SK-N-SH (cell line): ENCODE data around the gene MLC1. TPM values are rescaled to one million over a fixed set of nuclear protein-coding genes. Genes with fewer than 3 reads are reported as not detected.
A peak's percentile ranks its signal among the peaks of the same experiment; 100 is the strongest.

Source experiments
- CTCF ChIA-PET: fragments of 300-600, 350-600 bp; formaldehyde crosslinking; extraction: SDS; loops from one replicate; lab custom pipeline; 2021; lab: Yijun Ruan, JAX
- POLR2A ChIA-PET: fragments of 350-600 bp; sonication (Branson Sonifier 250); formaldehyde crosslinking; extraction: SDS; loops from one replicate; lab custom pipeline; 2020; ENCODE audit warnings: antibody characterized with exemption, inconsistent platforms; lab: Yijun Ruan, JAX
- DNase-seq: peaks from one replicate; pipeline ENCODE4 v3.0.0; 2012
- H2AFZ ChIP-seq: fragments of 200-600 bp; sonication (generic); 2 replicates; pipeline ENCODE4 v1.8.1; 2016; ENCODE audit warnings: antibody characterized with exemption, mild to moderate bottlenecking, low read depth
- H3F3A ChIP-seq: fragments of 200-600 bp; sonication (generic); replicated peaks from 2 replicates; pipeline ENCODE3; 2016; ENCODE audit warnings: antibody characterized with exemption, mild to moderate bottlenecking; ENCODE audit not compliant: insufficient read depth
- H3K27ac ChIP-seq, 2 experiments: fragments of 200-500 bp in 1 of 2; fragments of 200-600 bp in 1 of 2; sonication (Bioruptor generic) in 1 of 2; sonication (generic), shearing (Covaris generic) in 1 of 2; 2 replicates each; pipeline versions ENCODE4 v1.5.1 to v1.6.1; 2014 to 2016; ENCODE audit warnings: low read depth in 2 of 2, inconsistent platforms in 1 of 2, low read length in 1 of 2, mild to moderate bottlenecking in 1 of 2, mixed read lengths in 1 of 2
- H3K27me3 ChIP-seq: fragments of 200-600 bp; sonication (generic), shearing (Covaris generic); 2 replicates; pipeline ENCODE4 v1.6.1; 2016; ENCODE audit warnings: mixed run types; ENCODE audit not compliant: insufficient read depth
- H3K36me3 ChIP-seq, 2 experiments: fragments of 200-500 bp in 1 of 2; fragments of 200-600 bp in 1 of 2; sonication (Bioruptor generic) in 1 of 2; sonication (generic) in 1 of 2; replicated peaks in 1 of 2; 2 replicates each; pipeline versions ENCODE3 to v1.5.1; 2014 to 2016; ENCODE audit warnings: low read length in 1 of 2, mild to moderate bottlenecking in 1 of 2; ENCODE audit not compliant: insufficient read depth in 2 of 2, control insufficient read depth in 1 of 2
- H3K4me1 ChIP-seq, 2 experiments: fragments of 200-500 bp in 1 of 2; fragments of 200-600 bp in 1 of 2; sonication (Bioruptor generic) in 1 of 2; sonication (generic), shearing (Covaris generic) in 1 of 2; 2 replicates each; pipeline versions ENCODE4 v1.5.1 to v1.6.1; 2014 to 2016; ENCODE audit warnings: low read depth in 1 of 2, low read length in 1 of 2, mixed run types in 1 of 2; ENCODE audit not compliant: insufficient read depth in 2 of 2, control insufficient read depth in 1 of 2
- H3K4me2 ChIP-seq: fragments of 200-600 bp; sonication (generic), shearing (Covaris generic); 2 replicates; pipeline ENCODE4 v1.6.1; 2017; ENCODE audit warnings: mixed run types
- H3K4me3 ChIP-seq, 2 experiments: fragments of 200-500 bp in 1 of 2; fragments of 200-600 bp in 1 of 2; sonication (Bioruptor generic) in 1 of 2; sonication (generic), shearing (Covaris generic) in 1 of 2; 2 replicates each; pipeline versions ENCODE4 v1.5.1 to v1.8.1; 2014 to 2016; ENCODE audit warnings: low read depth in 2 of 2, inconsistent platforms in 1 of 2, low read length in 1 of 2, mild to moderate bottlenecking in 1 of 2, mixed read lengths in 1 of 2, moderate library complexity in 1 of 2
- H3K79me2 ChIP-seq: fragments of 200-600 bp; sonication (generic); 2 replicates; pipeline ENCODE4 v1.8.1; 2017; ENCODE audit warnings: mild to moderate bottlenecking; ENCODE audit not compliant: insufficient read depth
- H3K9ac ChIP-seq: fragments of 200-600 bp; sonication (generic); 2 replicates; pipeline ENCODE4 v1.6.1; 2017; ENCODE audit warnings: mixed run types
- H3K9me2 ChIP-seq: fragments of 200-600 bp; sonication (generic); 2 replicates; pipeline ENCODE4 v1.6.1; 2017; ENCODE audit warnings: mixed run types
- H3K9me3 ChIP-seq: fragments of 200-600 bp; sonication (generic); 2 replicates; pipeline ENCODE4 v1.6.1; 2017; ENCODE audit warnings: mixed run types, mild to moderate bottlenecking, moderate library complexity
- H4K20me1 ChIP-seq: fragments of 200-600 bp; sonication (generic); 2 replicates; pipeline ENCODE4 v1.6.1; 2017; ENCODE audit warnings: mild to moderate bottlenecking, mixed run types; ENCODE audit not compliant: insufficient read depth
- CHD2 ChIP-seq: fragments of 150-350 bp; IDR thresholded peaks from 2 replicates; pipeline ENCODE4 v1.6.1; 2018; ENCODE audit warnings: low read length; ENCODE audit not compliant: partially characterized antibody
- CTCF ChIP-seq: fragments of 200-600 bp; sonication (generic); IDR thresholded peaks from 2 replicates; pipeline ENCODE4 v1.6.1; 2017; ENCODE audit warnings: antibody characterized with exemption, mild to moderate bottlenecking, moderate library complexity
- ELF1 ChIP-seq: IDR thresholded peaks from 2 replicates; pipeline ENCODE4 v1.4.0; 2012
- FOSL2 ChIP-seq: IDR thresholded peaks from 2 replicates; pipeline ENCODE4 v1.4.0; 2012; ENCODE audit warnings: low read depth, mild to moderate bottlenecking, moderate library complexity, borderline replicate concordance
- FOXM1 ChIP-seq: IDR thresholded peaks from 2 replicates; pipeline ENCODE4 v1.4.0; 2012; ENCODE audit warnings: low read depth, mild to moderate bottlenecking
- GATA2 ChIP-seq: sonication (generic); formaldehyde crosslinking; IDR thresholded peaks from 2 replicates; pipeline ENCODE4 v1.5.0; 2020; ENCODE audit warnings: mild to moderate bottlenecking, missing genetic modification reagents
- IRF3 ChIP-seq: fragments of 150-350 bp; IDR thresholded peaks from 2 replicates; pipeline ENCODE4 v1.6.1; 2016; ENCODE audit warnings: mild to moderate bottlenecking, low read depth, low read length
- MAX ChIP-seq: IDR thresholded peaks from 2 replicates; pipeline ENCODE4 v1.4.0; 2012; ENCODE audit warnings: low read depth
- MEF2A ChIP-seq: IDR thresholded peaks from 2 replicates; pipeline ENCODE4 v1.4.0; 2012; ENCODE audit warnings: low read depth, borderline replicate concordance
- MXI1 ChIP-seq: IDR thresholded peaks from 2 replicates; pipeline ENCODE4 v1.6.1; 2012; ENCODE audit warnings: mild to moderate bottlenecking, low read depth, low read length, improper control_type of control experiment
- NFIC ChIP-seq: IDR thresholded peaks from 2 replicates; pipeline ENCODE4 v1.4.0; 2012; ENCODE audit warnings: borderline replicate concordance
- NRF1 ChIP-seq: IDR thresholded peaks from 2 replicates; pipeline ENCODE4 v1.6.1; 2012; ENCODE audit warnings: low read depth, mild to moderate bottlenecking, low read length
- PBX3 ChIP-seq: IDR thresholded peaks from 2 replicates; pipeline ENCODE4; 2012
- POLR2AphosphoS5 ChIP-seq: IDR thresholded peaks from 2 replicates; pipeline ENCODE4 v1.6.1; 2012; ENCODE audit warnings: low read depth, low read length
- RCOR1 ChIP-seq: fragments of 150-350 bp; IDR thresholded peaks from 2 replicates; pipeline ENCODE4 v1.6.1; 2017; ENCODE audit warnings: antibody characterized with exemption, low read length
- RXRA ChIP-seq: IDR thresholded peaks from 2 replicates; pipeline ENCODE4 v1.4.0; 2012; ENCODE audit warnings: low read depth, mild to moderate bottlenecking, borderline replicate concordance
- SIN3A ChIP-seq: IDR thresholded peaks from 2 replicates; pipeline ENCODE4 v1.6.1; 2012; ENCODE audit warnings: low read depth, mild to moderate bottlenecking, low read length, moderate library complexity, borderline replicate concordance
- TAF1 ChIP-seq: IDR thresholded peaks from 2 replicates; pipeline ENCODE4 v1.6.1; 2012; ENCODE audit warnings: low read depth, mild to moderate bottlenecking, low read length, moderate library complexity, borderline replicate concordance
- TCF12 ChIP-seq: IDR thresholded peaks from 2 replicates; pipeline ENCODE4 v1.4.0; 2012
- USF1 ChIP-seq: IDR thresholded peaks from 2 replicates; pipeline ENCODE4 v1.4.0; 2012; ENCODE audit warnings: low read depth, borderline replicate concordance
- USF2 ChIP-seq: fragments of 150-350 bp; IDR thresholded peaks from 2 replicates; pipeline ENCODE4 v1.6.1; 2017; ENCODE audit warnings: antibody characterized with exemption, low read length, low read depth, borderline replicate concordance
- YY1 ChIP-seq: IDR thresholded peaks from 2 replicates; pipeline ENCODE4 v1.4.0; 2012; ENCODE audit warnings: low read depth, mild to moderate bottlenecking
- WGBS: methylation state at CpG from one replicate; pipeline ENCODE4 v1.1.6; 2017; ENCODE audit warnings: low lambda C conversion rate; 5-methylcytosine and 5-hydroxymethylcytosine counted together
- polyA plus RNA-seq, 3 experiments: library from polyadenylated mRNA; depleted of rRNA; stranded (reverse); fragments of >200 nt; gene quantifications; 2 replicates each; pipeline ENCODE4 v1.2.3, GENCODE V29; 2012

The MLC1 gene
- polyA plus RNA-seq, 1 of the 3 experiments (the other 2 are of a cell fraction) = not detected

GRCh38 chr22:50046019-50046415 is 39.2 kb downstream of the MLC1 start (continued):
- TF ChIP-seq CTCF = no peak
- TF ChIP-seq NFIC = no peak
- no peak for TF ChIP-seq MAX
- TF ChIP-seq USF2 = no peak
- no peak for TF ChIP-seq FOSL2
- TF ChIP-seq YY1 = no peak
- no peak for TF ChIP-seq POLR2AphosphoS5
- TF ChIP-seq SIN3A = no peak
- TF ChIP-seq MEF2A = no peak
- TF ChIP-seq TAF1 = no peak
- no peak for TF ChIP-seq MXI1
- TF ChIP-seq USF1 = no peak
- TF ChIP-seq IRF3 = no peak
- no peak for TF ChIP-seq NRF1

- Histone ChIP-seq H2AFZ (no peak overlapping the region), H3K36me3 (no peaks in the 10 kb centered on the region), H3K27ac (no peak overlapping the region), H3F3A (no peaks in the 10 kb centered on the region), H3K4me2 (no peak overlapping the region), H3K4me3 (no peak overlapping the region), H3K79me2 (no peaks in the 10 kb centered on the region), H3K9ac (no peak overlapping the region), H3K27me3 (peaks cover 12% of the 10 kb centered on the region), H4K20me1 (no peaks in the 10 kb centered on the region), H3K4me1 (no peaks in the 10 kb centered on the region), H3K9me2 (no peaks in the 10 kb centered on the region), H3K9me3 (no peaks in the 10 kb centered on the region)
- peak; percentile 36 for DNase-seq
- 75% methylated on average over 10 of the region's 35 CpGs for WGBS
- ChIA-PET POLR2A (no interaction called here), CTCF (interaction anchor here (0.9 to 1.0 kb wide), 2 partner anchors 11 to 115 kb away, joined by 3 read pairs; no protein-coding TSS in a partner anchor)
- TF ChIP-seq RXRA = no peak
- no peak for TF ChIP-seq ELF1
- TF ChIP-seq FOXM1 = no peak
- TF ChIP-seq TCF12 = no peak
- TF ChIP-seq USF1 = no peak
- no peak for TF ChIP-seq FOSL2
- no peak for TF ChIP-seq GATA2
- TF ChIP-seq NRF1 = no peak
- TF ChIP-seq YY1 = no peak
- TF ChIP-seq PBX3 = no peak
- no peak for TF ChIP-seq CTCF
- TF ChIP-seq RCOR1 = no peak
- TF ChIP-seq CHD2 = no peak
These were observed 39.8 kb downstream of the MLC1 start for GRCh38 chr22:50045211-50046018.
